ENCODE measurements around the gene KCNN3. TPM values are rescaled to one million over a fixed set of nuclear protein-coding genes. Genes with fewer than 3 reads are reported as not detected.

KCNN3 gene
- total RNA-seq, 1 donor: 0.09 TPM

- DNase-seq (ENCODE audit: low read depth): no peak
- no peak for TF ChIP-seq CTCF (IDR thresholded peaks at IDR 0.05; ENCODE audit: insufficient read depth, low read length)
- no peak overlapping the region for H3K4me3 ChIP-seq (ENCODE audit: low read depth, low read length)
Measured at GRCh38 chr1:154788886-154789285, 81.2 kb downstream of the KCNN3 start.

- H3K4me3 ChIP-seq (ENCODE audit: low read depth, low read length): no peak overlapping the region
- TF ChIP-seq CTCF (IDR thresholded peaks at IDR 0.05; ENCODE audit: insufficient read depth, low read length): no peak
- DNase-seq (ENCODE audit: low read depth): no peak
Measured at GRCh38 chr1:154788110-154788870, 81.8 kb downstream of the KCNN3 start.

- TF ChIP-seq CTCF (IDR thresholded peaks at IDR 0.05; ENCODE audit: insufficient read depth, low read length): no peak
- no peak overlapping the region for H3K4me3 ChIP-seq (ENCODE audit: low read depth, low read length)
- no peak for DNase-seq (ENCODE audit: low read depth)
Measured at GRCh38 chr1:154786804-154787570, 83.1 kb downstream of the KCNN3 start.

- no peak for TF ChIP-seq CTCF (IDR thresholded peaks at IDR 0.05; ENCODE audit: insufficient read depth, low read length)
- DNase-seq (ENCODE audit: low read depth): no peak
- no peak overlapping the region for H3K4me3 ChIP-seq (ENCODE audit: low read depth, low read length)
Measured at GRCh38 chr1:154784924-154785531, 85.1 kb downstream of the KCNN3 start.

GRCh38 chr1:154784416-154784815 is 85.7 kb downstream of the KCNN3 start:
- no peak overlapping the region for H3K4me3 ChIP-seq (ENCODE audit: low read depth, low read length)
- TF ChIP-seq CTCF (IDR thresholded peaks at IDR 0.05; ENCODE audit: insufficient read depth, low read length): no peak
- DNase-seq (ENCODE audit: low read depth): no peak

GRCh38 chr1:154783976-154784375 is 86.1 kb downstream of the KCNN3 start:
- no peak for TF ChIP-seq CTCF (IDR thresholded peaks at IDR 0.05; ENCODE audit: insufficient read depth, low read length)
- no peak overlapping the region for H3K4me3 ChIP-seq (ENCODE audit: low read depth, low read length)
- DNase-seq (ENCODE audit: low read depth): no peak
